Measurements from ENCODE around the gene ZNF83.

The ZNF83 gene

GRCh38 chr19:52665529-52665928 is 27.4 kb upstream of the ZNF83 start:
- Histone ChIP-seq H3K27me3 (ENCODE audit: insufficient read depth, poor library complexity, severe bottlenecking) (no peaks in the 10 kb centered on the region), H3K27ac (replicated peaks) (no peak overlapping the region)
- no peak for DNase-seq (ENCODE audit: low read depth in 1 of 2, low spot score in 1 of 2)

GRCh38 chr19:52665027-52665426 is 26.9 kb upstream of the ZNF83 start:
- no peak for DNase-seq (ENCODE audit: low read depth in 1 of 2, low spot score in 1 of 2)
- TF ChIP-seq REST (IDR thresholded peaks at IDR 0.05; ENCODE audit: insufficient replicate concordance, low read depth) = no peak
- no peak for TF ChIP-seq SPI1 (IDR thresholded peaks at IDR 0.05; ENCODE audit: borderline replicate concordance, low read depth)
- no peak for TF ChIP-seq GABPA (IDR thresholded peaks at IDR 0.05; ENCODE audit: low read depth)
- no peak for TF ChIP-seq POLR2AphosphoS5 (IDR thresholded peaks at IDR 0.05; ENCODE audit: low read depth)
- no peak for TF ChIP-seq CTCF (IDR thresholded peaks at IDR 0.05; ENCODE audit: insufficient read depth, low read length)
- Histone ChIP-seq H3K4me3 (replicated peaks; ENCODE audit: insufficient read depth, low read length) (no peak overlapping the region), H3K27ac (replicated peaks) (no peak overlapping the region), H3K27me3 (ENCODE audit: insufficient read depth, poor library complexity, severe bottlenecking) (no peaks in the 10 kb centered on the region)

More at GRCh38 chr19:52665529-52665928, 27.4 kb upstream of the ZNF83 start:
- no peak overlapping the region for H3K4me3 ChIP-seq (replicated peaks; ENCODE audit: insufficient read depth, low read length)
- TF ChIP-seq GABPA (IDR thresholded peaks at IDR 0.05; ENCODE audit: low read depth) = no peak
- no peak for TF ChIP-seq REST (IDR thresholded peaks at IDR 0.05; ENCODE audit: insufficient replicate concordance, low read depth)
- TF ChIP-seq CTCF (IDR thresholded peaks at IDR 0.05; ENCODE audit: insufficient read depth, low read length) = no peak
- TF ChIP-seq POLR2AphosphoS5 (IDR thresholded peaks at IDR 0.05; ENCODE audit: low read depth) = no peak
- TF ChIP-seq SPI1 (IDR thresholded peaks at IDR 0.05; ENCODE audit: borderline replicate concordance, low read depth) = no peak

- TF ChIP-seq SPI1 (IDR thresholded peaks at IDR 0.05; ENCODE audit: borderline replicate concordance, low read depth) (no peak), CTCF (IDR thresholded peaks at IDR 0.05; ENCODE audit: insufficient read depth, low read length) (no peak), GABPA (IDR thresholded peaks at IDR 0.05; ENCODE audit: low read depth) (no peak), POLR2AphosphoS5 (IDR thresholded peaks at IDR 0.05; ENCODE audit: low read depth) (no peak), REST (IDR thresholded peaks at IDR 0.05; ENCODE audit: insufficient replicate concordance, low read depth) (no peak)
- H3K4me3 ChIP-seq (replicated peaks; ENCODE audit: insufficient read depth, low read length) = no peak overlapping the region
- H3K27me3 ChIP-seq (ENCODE audit: insufficient read depth, poor library complexity, severe bottlenecking) = no peaks in the 10 kb centered on the region
- no peak overlapping the region for H3K27ac ChIP-seq (replicated peaks)
- no peak for DNase-seq (ENCODE audit: low read depth in 1 of 2, low spot score in 1 of 2)
Observed at GRCh38 chr19:52664461-52664860, 26.3 kb upstream of the ZNF83 start.
